PC-3 (cell line): ENCODE data around the gene NTN3.

Experiments
- EZH2 ChIP-seq: fragments of 300-600 bp; sonication (generic); IDR thresholded peaks from one replicate; pipeline ENCODE4 v1.6.1; 2017; ENCODE audit warnings: antibody characterized with exemption, mild to moderate bottlenecking, low read length; ENCODE audit not compliant: unreplicated experiment
- TF ChIP-seq, protein P1 (sequence below): fragments of 300-600 bp; sonication (generic); conservative IDR thresholded peaks from 2 replicates; pipeline ENCODE4 v1.5.1; 2017; ENCODE audit warnings: antibody characterized with exemption, low read depth, mild to moderate bottlenecking, low read length

DNA sequence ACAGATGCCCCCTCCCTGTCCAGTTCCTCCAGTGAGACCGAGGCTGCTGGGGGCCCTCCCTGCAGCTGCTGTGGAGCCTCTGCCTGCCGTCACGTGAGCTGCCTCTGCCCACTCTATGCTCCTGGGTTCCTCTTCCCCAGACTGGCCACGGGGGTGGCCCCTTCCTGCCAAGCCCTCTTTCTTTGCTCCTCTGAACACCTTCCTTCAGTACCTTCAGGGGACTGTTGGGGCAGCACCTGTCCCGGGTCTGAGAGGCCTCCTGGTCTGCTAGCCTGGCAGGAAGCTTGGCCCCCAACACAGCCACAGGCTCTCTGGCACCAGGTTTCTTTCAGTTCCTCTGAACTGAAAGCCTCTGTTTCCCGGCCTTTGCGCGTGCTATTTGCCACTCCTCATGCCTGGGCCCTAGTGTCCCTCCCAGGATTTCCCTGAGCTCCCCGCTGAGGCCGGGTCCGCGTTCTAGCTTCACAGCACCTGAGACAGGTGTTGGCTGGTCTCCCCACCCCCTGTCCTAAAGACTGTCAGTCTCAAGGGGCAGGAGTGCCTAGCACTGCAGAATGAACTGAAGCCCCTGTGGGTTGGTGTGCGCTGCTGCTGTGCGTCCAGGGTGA lies 36.1 kb downstream of the NTN3 start:
- TF ChIP-seq, protein P1, sequence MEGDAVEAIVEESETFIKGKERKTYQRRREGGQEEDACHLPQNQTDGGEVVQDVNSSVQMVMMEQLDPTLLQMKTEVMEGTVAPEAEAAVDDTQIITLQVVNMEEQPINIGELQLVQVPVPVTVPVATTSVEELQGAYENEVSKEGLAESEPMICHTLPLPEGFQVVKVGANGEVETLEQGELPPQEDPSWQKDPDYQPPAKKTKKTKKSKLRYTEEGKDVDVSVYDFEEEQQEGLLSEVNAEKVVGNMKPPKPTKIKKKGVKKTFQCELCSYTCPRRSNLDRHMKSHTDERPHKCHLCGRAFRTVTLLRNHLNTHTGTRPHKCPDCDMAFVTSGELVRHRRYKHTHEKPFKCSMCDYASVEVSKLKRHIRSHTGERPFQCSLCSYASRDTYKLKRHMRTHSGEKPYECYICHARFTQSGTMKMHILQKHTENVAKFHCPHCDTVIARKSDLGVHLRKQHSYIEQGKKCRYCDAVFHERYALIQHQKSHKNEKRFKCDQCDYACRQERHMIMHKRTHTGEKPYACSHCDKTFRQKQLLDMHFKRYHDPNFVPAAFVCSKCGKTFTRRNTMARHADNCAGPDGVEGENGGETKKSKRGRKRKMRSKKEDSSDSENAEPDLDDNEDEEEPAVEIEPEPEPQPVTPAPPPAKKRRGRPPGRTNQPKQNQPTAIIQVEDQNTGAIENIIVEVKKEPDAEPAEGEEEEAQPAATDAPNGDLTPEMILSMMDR: no peak
- TF ChIP-seq EZH2: no peak
